Upper lobe of left lung (tissue), 6 donors: ENCODE measurements around the gene RDH5. TPM values are rescaled to one million over a fixed set of nuclear protein-coding genes. Genes with fewer than 3 reads are reported as not detected.

ENCODE experiments used
- ATAC-seq, 2 donors: fragments of 200-7000 bp; cut with Tn5 transposase; one replicate each; pipeline ENCODE4 v1.9.1; 2022; ENCODE audit warnings: mild to moderate bottlenecking in 2 of 2, moderate library complexity in 2 of 2; ENCODE audit not compliant: low FRiP score in 2 of 2
- DNase-seq, 2 donors: peaks; one replicate each; pipeline ENCODE4 v3.0.0-alpha.2; 2019 to 2020
- H3K27ac ChIP-seq, 4 donors: fragments of 200-600 bp; sonication (generic); one replicate each; pipeline ENCODE4 v1.5.1; 2016 to 2019
- H3K27me3 ChIP-seq, 4 donors: fragments of 200-600 bp; sonication (generic); one replicate each; pipeline ENCODE4 v1.5.1; 2017 to 2019
- H3K36me3 ChIP-seq, 4 donors: fragments of 200-600 bp; sonication (generic); one replicate each; pipeline ENCODE4 v1.5.1; 2016 to 2019
- H3K4me1 ChIP-seq, 4 donors: fragments of 200-600 bp; sonication (generic); one replicate each; pipeline ENCODE4 v1.5.1; 2018 to 2019
- H3K4me3 ChIP-seq, 4 donors: fragments of 200-600 bp; sonication (generic); one replicate each; pipeline ENCODE4 v1.5.1; 2017 to 2019; ENCODE audit warnings: mild to moderate bottlenecking in 2 of 4, moderate library complexity in 1 of 4
- H3K9me3 ChIP-seq, 4 donors: fragments of 200-600 bp; sonication (generic); one replicate each; pipeline ENCODE4 v1.5.1; 2018 to 2019
- EP300 ChIP-seq, 4 donors: sonication (generic); formaldehyde crosslinking; IDR thresholded peaks; one replicate each; pipeline ENCODE4 v1.5.1; 2017; ENCODE audit warnings: antibody characterized with exemption in 4 of 4, control low read depth in 2 of 4
- POLR2A ChIP-seq, 4 donors: fragments of 450-650 bp; IDR thresholded peaks; one replicate each; pipeline ENCODE4 v1.5.1; 2016 to 2017; ENCODE audit warnings: antibody characterized with exemption in 4 of 4, mild to moderate bottlenecking in 2 of 4
- POLR2AphosphoS5 ChIP-seq, 2 donors: sonication (generic); formaldehyde crosslinking; IDR thresholded peaks; one replicate each; pipeline ENCODE4 v1.5.1; 2017; ENCODE audit warnings: antibody characterized with exemption in 2 of 2
- WGBS, 2 donors: methylation state at CpG; one replicate each; pipeline ENCODE4 v1.1.5; 2017 to 2018; 5-methylcytosine and 5-hydroxymethylcytosine counted together
- total RNA-seq, 6 donors: library from RNA; depleted of rRNA in 4 of 6; stranded (reverse); fragments of >200 nt in 4 of 6; gene quantifications; one replicate each; pipeline versions ENCODE4 v1.1.0 to v1.2.1, GENCODE V29; 2016 to 2021
- TF ChIP-seq, protein P1 (sequence below), 6 experiments: fragments of 450-650 bp in 4 of 6; fragments of 200-600 bp in 2 of 6; sonication (generic) in 2 of 6; IDR thresholded peaks; one replicate each; pipeline ENCODE4 v1.5.1; 2016 to 2019; ENCODE audit warnings: antibody characterized with exemption in 6 of 6
- donor health status: DM: no; HTN: no; CAD: no; lungs with moderate emphysema.
- donor health status: DM: no; HTN: yes; CAD: no; lungs with severe emphysema.

RDH5 gene
- total RNA-seq, 6 donors from 2014 or later: 3.8 to 37.7 (median 5.6) TPM

DNA sequence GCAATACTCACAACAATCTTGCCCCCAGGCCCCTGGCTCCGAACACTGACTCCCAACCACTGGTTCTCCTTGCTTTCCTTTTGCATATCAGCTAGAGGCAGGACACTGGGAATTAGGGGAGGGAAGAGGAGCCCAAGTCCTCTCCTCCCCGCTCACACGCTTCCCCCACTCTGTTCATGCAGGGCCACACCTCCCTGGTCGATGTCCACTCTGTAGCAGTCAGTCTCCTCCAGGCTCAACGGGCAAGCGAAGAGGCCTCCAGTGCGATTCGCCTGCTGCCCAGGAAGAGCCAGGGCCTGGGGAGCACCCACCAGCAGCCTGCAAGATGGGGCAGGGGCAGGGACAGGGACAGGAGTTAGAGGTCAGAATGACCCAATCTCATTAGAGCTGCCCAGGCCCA, 17.3 kb upstream of the RDH5 start:
- Histone ChIP-seq H3K27ac (no peak overlapping the region), H3K36me3 (no peaks in the 10 kb centered on the region), H3K4me1 (peaks cover 6 to 12% (median 8%) of the 10 kb centered on the region in 4 donors), H3K27me3 (no peaks in the 10 kb centered on the region), H3K4me3 (no peak overlapping the region), H3K9me3 (no peaks in the 10 kb centered on the region)
- ATAC-seq (no peak), DNase-seq (no peak)
- 90 to 93% methylated on average over 8 of the region's 8 CpGs for WGBS, 2 donors
- TF ChIP-seq, protein P1, sequence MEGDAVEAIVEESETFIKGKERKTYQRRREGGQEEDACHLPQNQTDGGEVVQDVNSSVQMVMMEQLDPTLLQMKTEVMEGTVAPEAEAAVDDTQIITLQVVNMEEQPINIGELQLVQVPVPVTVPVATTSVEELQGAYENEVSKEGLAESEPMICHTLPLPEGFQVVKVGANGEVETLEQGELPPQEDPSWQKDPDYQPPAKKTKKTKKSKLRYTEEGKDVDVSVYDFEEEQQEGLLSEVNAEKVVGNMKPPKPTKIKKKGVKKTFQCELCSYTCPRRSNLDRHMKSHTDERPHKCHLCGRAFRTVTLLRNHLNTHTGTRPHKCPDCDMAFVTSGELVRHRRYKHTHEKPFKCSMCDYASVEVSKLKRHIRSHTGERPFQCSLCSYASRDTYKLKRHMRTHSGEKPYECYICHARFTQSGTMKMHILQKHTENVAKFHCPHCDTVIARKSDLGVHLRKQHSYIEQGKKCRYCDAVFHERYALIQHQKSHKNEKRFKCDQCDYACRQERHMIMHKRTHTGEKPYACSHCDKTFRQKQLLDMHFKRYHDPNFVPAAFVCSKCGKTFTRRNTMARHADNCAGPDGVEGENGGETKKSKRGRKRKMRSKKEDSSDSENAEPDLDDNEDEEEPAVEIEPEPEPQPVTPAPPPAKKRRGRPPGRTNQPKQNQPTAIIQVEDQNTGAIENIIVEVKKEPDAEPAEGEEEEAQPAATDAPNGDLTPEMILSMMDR (IDR thresholded peaks at IDR 0.05): no peak
- TF ChIP-seq POLR2AphosphoS5 (IDR thresholded peaks at IDR 0.05): no peak
- TF ChIP-seq EP300 (IDR thresholded peaks at IDR 0.05): no peak
- TF ChIP-seq POLR2A (IDR thresholded peaks at IDR 0.05): no peak

DNA sequence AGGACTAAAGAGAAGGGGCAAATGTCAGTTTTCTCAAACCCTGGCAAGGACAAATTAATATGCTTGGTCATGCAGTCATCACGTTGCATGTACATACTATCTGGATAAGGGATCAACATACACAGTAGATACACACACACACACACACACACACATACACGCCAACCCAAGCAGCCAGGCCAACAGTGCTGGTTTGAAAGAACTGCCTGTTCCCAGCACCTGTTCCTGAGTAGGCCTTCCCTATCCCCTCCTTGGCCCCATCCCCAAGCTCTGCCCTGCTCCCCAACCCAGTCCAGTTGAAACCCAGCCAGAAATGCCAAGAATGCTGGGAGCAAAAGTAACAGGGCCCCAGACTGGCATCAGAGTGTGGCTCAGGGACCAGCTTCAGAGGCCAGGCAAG, 16.9 kb upstream of the RDH5 start:
- H3K27ac ChIP-seq: no peak overlapping the region
- WGBS, 2 donors: 58 to 83% methylated on average over 2 of the region's 2 CpGs
- DNase-seq: no peak
- H3K4me1 ChIP-seq: peaks cover 10 to 16% (median 12%) of the 10 kb centered on the region in 4 donors
- H3K36me3 ChIP-seq: no peaks in the 10 kb centered on the region
- no peak for ATAC-seq
- H3K4me3 ChIP-seq: no peak overlapping the region
- H3K27me3 ChIP-seq: no peaks in the 10 kb centered on the region
- H3K9me3 ChIP-seq: no peaks in the 10 kb centered on the region
- TF ChIP-seq POLR2A (IDR thresholded peaks at IDR 0.05) (no peak), EP300 (IDR thresholded peaks at IDR 0.05) (no peak), POLR2AphosphoS5 (IDR thresholded peaks at IDR 0.05) (no peak)
- TF ChIP-seq, protein P1 (IDR thresholded peaks at IDR 0.05): no peak

DNA sequence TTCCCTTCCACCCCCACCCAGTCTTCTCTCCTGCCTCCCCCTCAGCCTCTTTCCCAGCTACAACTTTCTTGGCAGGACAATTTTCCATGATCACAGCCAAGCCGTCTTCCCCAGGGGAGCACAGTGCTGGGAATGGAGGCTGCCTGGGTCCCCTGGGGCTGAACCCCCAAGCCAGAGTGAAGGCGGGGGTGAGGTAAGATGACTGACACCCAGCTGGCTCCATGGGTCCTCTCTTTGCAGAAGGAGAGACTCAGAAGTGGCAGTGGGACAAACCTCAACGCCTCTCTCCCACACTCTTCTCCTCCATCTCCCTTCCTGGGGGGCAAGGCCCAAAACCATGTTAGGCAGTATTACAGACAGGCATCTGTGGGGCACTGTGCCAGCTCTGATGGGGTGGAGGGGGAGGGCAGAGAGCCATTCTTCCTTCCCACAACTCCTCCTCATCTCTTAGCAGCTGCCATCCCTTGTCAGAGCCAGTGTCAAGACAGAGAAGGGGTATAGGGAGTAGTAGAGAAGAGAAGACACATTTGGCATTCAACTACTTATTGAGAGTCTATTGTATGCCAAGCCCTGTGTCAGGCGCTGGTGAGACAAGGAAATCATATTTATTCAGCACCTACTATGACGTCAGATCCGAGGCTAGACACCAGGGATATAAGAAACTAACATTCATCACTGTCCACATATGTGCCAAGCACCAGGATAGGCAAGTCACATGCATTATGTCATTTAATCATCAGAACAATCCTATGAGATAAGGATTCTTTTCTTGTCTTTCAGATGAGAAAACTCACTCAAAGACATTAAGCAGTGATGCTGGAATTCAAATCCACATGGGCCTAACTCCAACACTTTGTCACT, 16.1 kb upstream of the RDH5 start:
- ATAC-seq: no peak
- 78 to 86% methylated on average over 6 of the region's 6 CpGs for WGBS, 2 donors
- Histone ChIP-seq H3K36me3 (no peaks in the 10 kb centered on the region), H3K4me1 (peaks cover 19 to 24% (median 21%) of the 10 kb centered on the region in 4 donors), H3K4me3 (no peak overlapping the region), H3K9me3 (no peaks in the 10 kb centered on the region), H3K27me3 (no peaks in the 10 kb centered on the region), H3K27ac (no peak overlapping the region)
- TF ChIP-seq, protein P1 (IDR thresholded peaks at IDR 0.05): no peak
- no peak for TF ChIP-seq POLR2AphosphoS5 (IDR thresholded peaks at IDR 0.05)
- TF ChIP-seq EP300 (IDR thresholded peaks at IDR 0.05): no peak
- TF ChIP-seq POLR2A (IDR thresholded peaks at IDR 0.05): no peak
- DNase-seq: no peak

DNA sequence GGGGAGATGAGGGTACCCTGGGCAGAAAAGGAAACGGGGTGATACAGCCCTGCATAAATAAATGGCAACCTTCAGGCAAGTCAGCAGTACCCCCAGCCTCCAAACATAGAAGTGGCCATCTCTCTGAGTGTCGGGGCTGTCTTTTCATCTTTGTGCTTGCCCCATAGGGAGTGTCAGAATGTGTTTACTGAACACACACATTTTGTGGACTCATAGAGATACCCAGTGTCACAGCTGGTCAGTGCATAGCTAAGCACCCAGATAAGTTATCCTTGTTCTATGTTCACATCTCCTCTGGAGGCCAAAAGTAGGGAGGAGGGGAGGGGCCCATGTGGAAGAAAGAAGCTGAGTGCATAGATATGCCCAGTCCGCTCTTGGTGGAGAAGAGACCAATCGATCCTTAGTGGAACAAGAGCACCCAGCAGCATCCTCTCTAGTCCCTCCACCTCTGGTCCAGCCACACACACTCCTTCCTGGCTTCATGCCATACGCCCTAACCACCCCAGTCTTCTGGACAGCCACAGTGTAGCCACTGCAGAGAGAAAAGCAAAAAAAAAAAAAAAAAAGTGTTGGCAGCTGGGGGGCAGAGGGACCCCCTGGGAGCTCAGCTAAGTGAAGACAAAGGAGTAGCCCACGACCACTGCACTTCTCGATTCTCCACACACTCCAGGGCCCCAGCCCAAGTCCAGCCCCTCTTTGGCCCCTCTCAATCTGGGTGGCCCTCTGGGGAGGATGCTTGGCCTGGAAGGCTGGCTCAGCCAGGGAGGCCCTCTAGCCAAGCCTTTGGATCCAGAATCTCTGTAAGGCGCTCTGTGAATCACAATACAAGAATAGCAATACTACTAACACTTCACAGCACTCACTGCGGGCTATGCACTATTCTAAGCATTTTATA, 15.1 kb upstream of the RDH5 start:
- Histone ChIP-seq H3K27ac (no peak overlapping the region), H3K27me3 (no peaks in the 10 kb centered on the region), H3K4me1 (peaks cover 22 to 24% (median 23%) of the 10 kb centered on the region in 4 donors), H3K4me3 (no peak overlapping the region), H3K36me3 (no peaks in the 10 kb centered on the region), H3K9me3 (no peaks in the 10 kb centered on the region)
- ATAC-seq: no peak
- 75 to 86% methylated on average over 9 of the region's 9 CpGs for WGBS, 2 donors
- TF ChIP-seq, protein P1 (IDR thresholded peaks at IDR 0.05): no peak
- TF ChIP-seq POLR2AphosphoS5 (IDR thresholded peaks at IDR 0.05) (no peak), POLR2A (IDR thresholded peaks at IDR 0.05) (no peak), EP300 (IDR thresholded peaks at IDR 0.05) (no peak)
- DNase-seq: no peak
